ENCODE results near the gene COG5.
A peak's percentile ranks its signal among the peaks of the same experiment; 100 is the strongest.

COG5 gene

DNA sequence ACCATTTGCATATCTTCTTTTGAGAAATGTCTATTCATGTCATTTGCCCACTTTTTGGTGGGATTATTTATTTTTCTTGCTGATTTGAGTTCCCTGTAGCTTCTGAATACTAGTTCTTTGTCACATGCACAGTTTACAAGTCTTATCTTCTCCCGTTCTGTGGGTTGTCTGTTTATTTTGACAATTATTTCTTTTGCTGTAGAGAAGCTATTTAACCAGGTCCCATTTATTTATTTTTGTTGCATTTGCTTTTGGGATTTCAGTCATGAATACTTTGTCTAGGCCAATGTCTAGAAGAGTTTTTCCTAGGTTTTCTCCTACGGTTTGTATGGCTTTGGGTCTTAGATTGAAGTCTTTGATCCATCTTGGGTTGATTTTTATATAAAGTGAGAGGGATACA is 60.9 kb downstream of the COG5 start:
- H3K4me3 ChIP-seq (ENCODE audit: low read depth, low read length): no peak overlapping the region
- TF ChIP-seq, protein P1, sequence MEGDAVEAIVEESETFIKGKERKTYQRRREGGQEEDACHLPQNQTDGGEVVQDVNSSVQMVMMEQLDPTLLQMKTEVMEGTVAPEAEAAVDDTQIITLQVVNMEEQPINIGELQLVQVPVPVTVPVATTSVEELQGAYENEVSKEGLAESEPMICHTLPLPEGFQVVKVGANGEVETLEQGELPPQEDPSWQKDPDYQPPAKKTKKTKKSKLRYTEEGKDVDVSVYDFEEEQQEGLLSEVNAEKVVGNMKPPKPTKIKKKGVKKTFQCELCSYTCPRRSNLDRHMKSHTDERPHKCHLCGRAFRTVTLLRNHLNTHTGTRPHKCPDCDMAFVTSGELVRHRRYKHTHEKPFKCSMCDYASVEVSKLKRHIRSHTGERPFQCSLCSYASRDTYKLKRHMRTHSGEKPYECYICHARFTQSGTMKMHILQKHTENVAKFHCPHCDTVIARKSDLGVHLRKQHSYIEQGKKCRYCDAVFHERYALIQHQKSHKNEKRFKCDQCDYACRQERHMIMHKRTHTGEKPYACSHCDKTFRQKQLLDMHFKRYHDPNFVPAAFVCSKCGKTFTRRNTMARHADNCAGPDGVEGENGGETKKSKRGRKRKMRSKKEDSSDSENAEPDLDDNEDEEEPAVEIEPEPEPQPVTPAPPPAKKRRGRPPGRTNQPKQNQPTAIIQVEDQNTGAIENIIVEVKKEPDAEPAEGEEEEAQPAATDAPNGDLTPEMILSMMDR (IDR thresholded peaks at IDR 0.05; ENCODE audit: insufficient read depth, low read depth, low read length, missing control alignments): no peak
- DNase-seq (ENCODE audit: low read depth): no peak

DNA sequence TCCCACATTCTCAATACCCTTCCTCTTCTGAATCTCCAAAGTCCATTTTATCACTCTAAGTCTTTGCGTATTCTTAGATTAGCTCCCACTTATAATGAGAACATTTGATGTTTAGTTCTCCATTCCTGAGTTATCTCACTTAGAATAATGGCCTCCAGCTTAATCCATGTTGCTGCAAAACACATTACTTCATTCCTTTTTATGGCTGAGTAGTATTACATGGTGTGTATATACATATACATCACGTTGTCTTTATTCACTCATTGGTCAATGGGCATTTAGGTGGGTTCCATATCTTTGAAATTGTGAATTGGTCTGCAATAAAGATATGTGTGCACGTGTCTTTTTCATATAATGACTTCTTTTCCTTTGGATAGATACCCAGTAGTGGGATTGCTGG is 61.6 kb downstream of the COG5 start:
- no peak for DNase-seq (ENCODE audit: low read depth)
- no peak overlapping the region for H3K4me3 ChIP-seq (ENCODE audit: low read depth, low read length)
- TF ChIP-seq, protein P1 (IDR thresholded peaks at IDR 0.05; ENCODE audit: insufficient read depth, low read depth, low read length, missing control alignments): no peak

DNA sequence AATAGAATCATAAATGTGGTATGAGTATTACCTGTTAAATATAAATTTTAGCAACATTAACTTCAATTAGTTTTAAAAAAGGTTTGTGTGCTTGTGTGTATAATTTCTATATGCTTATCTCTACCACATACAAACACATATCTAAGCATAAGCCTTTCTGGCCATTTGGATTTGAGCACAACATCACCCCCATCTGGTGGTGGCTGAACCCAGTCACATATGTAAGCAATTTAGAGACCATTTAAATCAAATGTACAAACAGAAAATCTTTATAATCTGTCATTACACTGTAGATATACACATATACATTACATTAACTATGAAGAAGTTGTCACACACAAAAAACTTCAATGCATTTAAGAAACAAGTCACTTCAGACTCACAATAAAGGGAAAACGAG is 62.1 kb downstream of the COG5 start:
- H3K4me3 ChIP-seq (ENCODE audit: low read depth, low read length): no peak overlapping the region
- TF ChIP-seq, protein P1 (IDR thresholded peaks at IDR 0.05; ENCODE audit: insufficient read depth, low read depth, low read length, missing control alignments): peak; percentile 24
- peak; percentile 52 for DNase-seq (ENCODE audit: low read depth)

DNA sequence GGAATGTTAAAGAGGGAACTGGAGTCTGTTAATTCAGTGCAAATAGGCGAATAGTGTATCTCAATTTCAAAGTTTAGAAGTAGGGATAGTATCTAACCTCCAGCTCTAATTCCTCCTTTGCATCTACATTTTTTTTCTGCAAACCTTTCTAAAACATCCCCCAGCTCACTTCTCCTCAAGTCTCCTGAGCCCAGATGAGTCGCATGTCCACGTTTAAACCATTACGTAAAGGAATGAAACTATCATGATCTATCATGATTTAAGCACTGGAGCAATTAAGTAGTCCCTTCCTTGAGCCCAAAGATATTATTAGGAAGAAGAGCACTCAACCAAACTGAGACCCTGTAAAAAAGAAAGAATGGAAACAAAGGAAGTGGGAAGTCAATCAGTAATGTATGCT is 64.0 kb downstream of the COG5 start:
- no peak overlapping the region for H3K4me3 ChIP-seq (ENCODE audit: low read depth, low read length)
- TF ChIP-seq, protein P1 (IDR thresholded peaks at IDR 0.05; ENCODE audit: insufficient read depth, low read depth, low read length, missing control alignments): no peak
- DNase-seq (ENCODE audit: low read depth): no peak

DNA sequence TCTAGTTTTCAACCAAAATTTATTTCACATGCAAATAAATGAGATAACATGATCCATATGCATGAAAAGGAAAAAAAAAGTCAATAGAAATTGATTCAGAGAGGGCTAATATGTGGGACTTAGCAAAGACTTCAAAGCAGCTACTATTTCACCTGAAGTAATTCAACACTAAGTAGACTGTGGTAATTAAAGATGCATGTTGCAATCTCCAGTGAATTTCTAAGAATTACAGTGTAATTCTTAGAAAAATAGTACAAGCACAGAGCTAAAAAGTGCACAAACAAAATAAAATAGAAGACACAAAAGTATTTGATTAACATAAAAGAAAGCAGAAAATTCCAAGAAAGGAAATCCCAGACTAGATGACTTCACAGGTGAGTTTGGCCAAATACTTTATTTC is 68.2 kb downstream of the COG5 start:
- no peak for DNase-seq (ENCODE audit: low read depth)
- no peak overlapping the region for H3K4me3 ChIP-seq (ENCODE audit: low read depth, low read length)
- TF ChIP-seq, protein P1 (IDR thresholded peaks at IDR 0.05; ENCODE audit: insufficient read depth, low read depth, low read length, missing control alignments): no peak

DNA sequence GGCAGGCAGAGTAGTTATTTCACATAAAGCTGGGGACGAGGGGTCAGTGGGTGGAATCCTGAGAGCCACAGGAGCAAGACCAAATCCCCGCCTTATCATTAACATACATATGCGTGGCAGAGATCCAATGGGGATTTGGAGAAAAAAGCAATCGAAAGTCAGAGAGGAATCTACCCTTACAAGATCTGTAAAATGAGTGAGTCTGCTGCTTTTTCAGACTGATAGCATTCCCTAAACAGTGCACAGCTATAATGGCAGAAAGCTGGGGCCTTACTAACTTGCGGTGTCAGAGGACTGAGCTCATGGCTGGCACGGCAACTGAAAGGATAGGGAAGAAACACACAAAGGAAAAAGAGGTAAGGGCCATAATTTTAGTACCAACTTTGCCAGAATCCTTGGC is 68.8 kb downstream of the COG5 start:
- TF ChIP-seq, protein P1 (IDR thresholded peaks at IDR 0.05; ENCODE audit: insufficient read depth, low read depth, low read length, missing control alignments): no peak
- H3K4me3 ChIP-seq (ENCODE audit: low read depth, low read length): no peak overlapping the region
- no peak for DNase-seq (ENCODE audit: low read depth)

DNA sequence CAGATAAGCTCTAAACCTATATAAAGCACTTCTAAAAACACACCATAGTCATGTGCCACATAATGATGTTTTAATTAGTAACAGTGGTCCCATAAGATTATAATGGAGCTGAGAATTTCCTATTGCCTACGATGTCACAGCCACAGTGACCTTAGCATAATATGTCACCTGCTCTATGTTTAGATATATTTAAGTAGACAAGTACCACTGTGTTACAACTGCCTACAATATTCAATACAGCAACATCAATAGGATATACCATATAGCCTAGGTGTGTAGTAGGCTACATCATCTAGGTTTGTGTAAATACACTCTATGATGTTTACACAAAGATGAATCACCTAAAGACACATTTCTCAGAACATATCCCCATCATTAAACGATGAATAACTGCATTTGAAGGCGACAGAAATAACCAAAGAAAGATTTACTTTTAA is 69.4 kb downstream of the COG5 start:
- TF ChIP-seq, protein P1 (IDR thresholded peaks at IDR 0.05; ENCODE audit: insufficient read depth, low read depth, low read length, missing control alignments): no peak
- no peak overlapping the region for H3K4me3 ChIP-seq (ENCODE audit: low read depth, low read length)
- no peak for DNase-seq (ENCODE audit: low read depth)

Measured in GM12865 (cell line).